HG03460 (cell line): Measurements from ENCODE around the gene OR10T2.
A peak's percentile ranks its signal among the peaks of the same experiment; 100 is the strongest.
"Not testable (repeated sequence)": the region's sequence is repeated elsewhere in the genome, so short reads cannot be mapped to it uniquely, and the experiment has no call there.

ENCODE experiments used
- ATAC-seq: cut with Tn5 transposase; IDR thresholded peaks from one replicate; pipeline ENCODE4 v1.9.1; 2021; ENCODE audit not compliant: unreplicated experiment

Gene OR10T2

GRCh38 chr1:158398818-158399514 is at the start of gene OR10T2:
TSS of gene OR10T2 (minus strand) at chr1:158399466. CDS start at chr1:158399466, 0 bp downstream.
- no peak for ATAC-seq

GRCh38 chr1:158445376-158445775 is 46.1 kb upstream of the OR10T2 start:
- ATAC-seq, result no peak

GRCh38 chr1:158434741-158435140 is 35.5 kb upstream of the OR10T2 start:
- ATAC-seq, result no peak

DNA sequence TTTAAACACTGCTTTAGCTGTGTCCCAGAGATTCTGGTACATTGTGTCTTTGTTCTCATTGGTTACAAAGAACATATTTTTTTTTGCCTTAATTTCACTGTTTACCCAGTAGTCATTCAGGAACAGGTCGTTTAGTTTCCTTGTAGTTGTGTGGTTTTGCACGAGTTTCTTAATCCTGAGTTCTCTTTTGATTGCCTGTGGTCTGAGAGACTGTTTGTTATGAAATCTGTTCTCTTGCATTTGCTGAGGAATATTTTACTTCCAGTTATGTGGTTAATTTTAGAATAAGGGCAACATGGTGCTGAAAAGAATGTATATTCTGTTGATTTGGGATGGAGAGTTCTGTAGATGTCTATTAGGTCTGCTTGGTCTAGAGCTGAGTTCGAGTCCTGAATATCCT is 30.9 kb upstream of the OR10T2 start:
- ATAC-seq, result not testable (repeated sequence)

GRCh38 chr1:158426137-158426536 is 26.9 kb upstream of the OR10T2 start, which contains the start of gene OR10K2:
TSS of gene OR10K2 (minus strand) at chr1:158426237. CDS start at chr1:158420866, 5,371 bp downstream.
- no peak for ATAC-seq

DNA sequence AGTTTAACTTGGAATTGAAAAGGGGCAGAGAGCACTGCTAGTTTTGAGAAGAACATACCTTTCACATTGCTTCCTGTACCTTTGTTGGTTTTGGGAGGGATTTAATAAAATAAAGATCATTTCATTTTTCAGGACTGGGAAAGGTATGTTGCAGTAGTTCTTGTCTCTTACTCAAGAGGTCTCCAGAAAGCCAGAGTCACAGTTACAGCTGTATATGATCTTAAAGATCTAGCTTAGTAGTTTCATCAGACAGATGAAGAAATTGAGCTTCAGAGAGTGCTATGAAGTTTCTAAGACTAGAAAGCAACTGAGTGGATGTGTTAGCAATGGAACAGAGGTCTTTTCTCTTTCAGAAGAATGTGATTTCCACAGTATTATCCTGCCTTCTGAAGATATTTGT is 25.8 kb upstream of the OR10T2 start:
- no peak for ATAC-seq

- no peak for ATAC-seq
Measured at GRCh38 chr1:158422212-158422611, 22.9 kb upstream of the OR10T2 start.

DNA sequence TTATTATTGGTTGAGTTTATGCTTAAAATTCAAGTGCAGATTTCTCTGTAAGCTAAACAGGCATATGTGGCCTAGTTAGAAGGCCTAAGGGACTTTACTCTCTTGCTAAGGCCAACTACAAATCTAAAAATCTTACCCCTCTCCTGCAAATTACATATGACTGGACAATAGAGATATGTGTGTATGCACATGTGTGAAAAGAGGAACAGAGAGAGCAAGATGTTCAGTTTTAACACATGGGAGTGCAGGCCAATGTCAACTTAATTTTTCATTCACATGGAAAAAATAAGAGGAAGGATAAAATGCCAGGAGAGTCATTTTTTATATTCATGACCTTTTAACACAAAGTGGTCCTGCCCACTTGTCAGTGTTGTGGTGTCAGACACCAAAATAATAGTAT is 18.3 kb upstream of the OR10T2 start:
- ATAC-seq, result no peak

DNA sequence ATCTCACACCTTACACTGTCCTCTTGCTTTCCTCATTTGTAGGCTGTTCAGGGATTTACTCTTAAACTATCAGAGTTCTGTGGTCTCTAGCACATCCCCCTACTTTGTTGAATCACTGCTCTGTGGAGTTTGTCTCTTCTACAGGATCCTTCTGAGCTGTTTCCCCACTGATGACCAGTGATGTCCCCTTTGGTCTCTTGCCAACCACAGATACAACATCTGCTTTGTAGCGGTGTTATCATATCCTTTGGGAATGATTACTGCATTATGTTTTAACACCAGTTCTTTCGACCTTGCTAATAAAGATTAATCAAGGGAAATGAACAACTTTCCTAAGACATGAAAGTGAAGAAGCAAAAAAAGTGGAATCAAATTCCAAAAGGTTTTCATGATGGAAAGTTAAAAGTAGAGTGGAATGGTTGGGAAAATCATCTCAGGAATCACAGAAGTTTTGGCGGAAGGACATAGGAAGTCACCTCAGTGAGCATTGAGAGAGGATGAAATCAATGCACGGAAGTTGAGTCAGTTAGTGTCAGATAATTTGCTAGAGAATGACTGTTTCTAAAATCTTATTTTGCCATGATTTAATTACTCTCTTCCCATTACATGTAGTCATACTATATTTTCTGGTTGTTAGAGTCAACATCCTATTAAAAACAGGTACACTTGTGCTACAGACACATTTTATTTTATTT is 15.5 kb upstream of the OR10T2 start:
- ATAC-seq, result no peak

DNA sequence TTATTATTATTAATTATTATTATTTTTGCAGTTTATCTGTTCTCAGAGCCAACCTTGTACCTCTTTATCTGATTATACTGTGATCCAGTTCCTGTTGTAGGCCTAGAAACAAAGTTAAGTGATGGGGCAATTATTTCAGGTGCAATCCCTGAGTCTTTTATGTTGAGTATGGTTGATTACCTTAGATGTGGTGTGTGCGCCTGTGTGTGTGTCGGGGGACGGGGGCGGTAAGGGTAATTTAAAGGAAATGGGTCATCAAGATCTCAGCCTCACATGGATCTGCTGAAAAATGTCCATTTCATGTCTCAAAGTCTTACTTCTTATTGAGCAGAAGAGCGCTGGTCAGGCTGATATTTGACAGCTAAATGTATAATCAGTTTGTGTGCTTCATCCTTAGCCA is 7.8 kb upstream of the OR10T2 start:
- no peak for ATAC-seq

DNA sequence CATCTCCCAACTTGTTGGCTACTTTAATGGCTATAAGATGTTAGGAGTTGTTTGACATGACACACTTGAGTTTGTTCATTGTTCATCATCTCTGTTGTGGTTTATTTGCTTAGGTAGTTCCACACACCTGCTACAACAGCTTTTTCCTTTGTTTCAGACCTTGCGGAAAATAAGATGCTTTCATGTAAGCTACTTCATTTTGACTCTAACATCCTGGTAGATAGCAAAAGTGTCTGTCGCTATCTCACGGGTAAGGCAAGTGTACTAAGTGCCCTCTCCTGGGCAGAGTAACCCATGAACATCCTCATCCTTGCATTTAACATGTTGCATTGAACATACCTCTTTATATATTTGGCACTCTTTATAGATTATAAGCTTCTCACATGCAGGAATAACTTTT is 1.6 kb upstream of the OR10T2 start:
- no peak for ATAC-seq

- ATAC-seq, result no peak
Measured at GRCh38 chr1:158396646-158397045, 2.6 kb downstream of the OR10T2 start.

DNA sequence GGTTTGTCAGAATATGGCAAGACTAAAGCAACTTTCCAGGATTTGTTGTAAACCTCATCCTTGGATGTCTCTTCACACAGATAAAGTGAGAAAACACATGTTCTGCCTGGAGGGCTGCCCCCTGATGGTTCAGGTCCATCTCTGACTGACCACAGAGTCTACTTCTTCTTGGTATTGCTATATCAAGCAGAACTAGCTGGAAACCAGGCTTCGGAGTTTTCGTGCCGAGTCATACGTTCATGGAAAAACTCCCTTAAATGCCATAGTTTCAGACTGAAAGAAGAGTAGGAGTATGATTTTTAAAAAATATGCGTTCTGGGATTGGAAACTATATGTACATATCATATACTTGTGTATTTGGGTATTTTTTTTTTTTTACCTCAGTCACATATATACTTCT is 5.8 kb downstream of the OR10T2 start:
- no peak for ATAC-seq

GRCh38 chr1:158391099-158391498 is 8.2 kb downstream of the OR10T2 start:
- ATAC-seq, result no peak

DNA sequence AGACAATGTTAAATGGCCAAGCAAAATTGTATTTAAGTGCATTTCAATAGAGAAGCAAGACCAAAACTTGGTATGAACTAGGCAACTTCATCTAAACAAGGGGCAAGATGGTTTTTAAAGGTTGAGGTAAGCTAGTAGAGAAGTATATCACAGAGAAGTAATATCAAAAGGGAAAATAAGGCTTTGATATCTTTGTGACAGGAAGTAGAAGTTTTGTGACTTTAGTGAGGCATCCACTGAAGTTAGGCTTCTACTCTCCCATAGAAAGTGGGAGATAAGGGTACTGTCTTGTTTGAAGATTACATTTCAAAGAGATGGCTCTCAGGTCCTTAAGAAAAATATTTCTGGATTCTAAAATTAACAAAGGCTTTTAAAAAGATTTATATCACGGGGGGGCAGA is 8.9 kb downstream of the OR10T2 start:
- no peak for ATAC-seq

DNA sequence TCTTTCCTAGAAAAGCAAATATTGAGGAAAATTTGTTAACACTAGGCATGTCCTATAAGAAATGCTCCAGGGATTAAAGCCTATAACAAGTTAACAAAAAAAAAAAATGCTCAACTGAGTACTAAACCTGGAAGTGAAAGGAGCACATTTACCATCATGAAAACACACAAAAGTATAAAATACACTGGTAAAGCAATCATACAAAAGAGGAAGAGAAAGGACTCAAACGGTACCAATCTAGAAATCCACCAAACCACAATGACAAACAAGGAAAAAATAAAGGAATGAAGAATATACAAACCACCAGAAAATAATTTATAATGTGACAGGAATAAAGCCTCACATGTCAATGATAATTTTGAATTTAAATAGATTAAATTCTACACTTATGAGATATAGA is 24.4 kb downstream of the OR10T2 start:
- no peak for ATAC-seq

DNA sequence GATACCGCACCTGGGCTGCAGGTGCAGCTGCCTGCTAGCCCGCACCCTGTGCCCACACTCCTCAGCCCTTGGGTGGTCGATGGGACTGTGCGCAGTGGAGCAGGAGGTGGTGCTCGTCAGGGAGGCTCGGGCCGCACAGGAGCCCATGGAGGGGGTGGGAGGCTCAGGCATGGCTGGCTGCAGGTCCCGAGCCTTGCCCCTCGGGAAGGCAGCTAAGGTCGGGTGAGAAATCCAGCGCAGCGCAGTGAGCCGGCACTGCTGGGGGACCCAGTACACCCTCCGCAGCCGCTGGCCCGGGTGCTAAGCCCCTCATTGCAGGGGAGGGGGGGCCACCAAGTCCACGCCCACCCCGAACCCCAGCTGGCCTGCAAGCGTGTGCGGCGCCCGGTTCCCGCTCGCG is 25.2 kb downstream of the OR10T2 start:
- ATAC-seq, result not testable (repeated sequence)

- peak; percentile 98 for ATAC-seq
Measured at GRCh38 chr1:158371188-158371953, 27.9 kb downstream of the OR10T2 start.

DNA sequence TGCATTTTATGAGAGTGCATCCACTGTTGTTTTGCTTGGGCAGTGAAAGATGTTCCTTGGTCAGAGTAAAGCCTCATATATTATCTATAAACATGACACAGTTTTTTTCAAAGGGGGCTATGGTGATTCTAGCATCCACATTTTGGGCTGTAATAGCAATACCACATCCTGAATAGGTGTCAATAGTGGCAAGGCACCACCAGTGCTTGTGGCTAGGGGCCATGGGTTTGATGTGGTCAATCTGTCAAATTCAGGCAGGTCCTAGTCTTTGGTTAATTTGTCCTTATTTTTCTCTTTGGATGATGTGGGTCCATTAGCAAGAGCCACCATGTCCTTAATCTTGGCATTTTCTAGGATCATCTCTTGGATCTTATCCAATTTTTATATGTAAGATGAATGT is 32.5 kb downstream of the OR10T2 start:
- no peak for ATAC-seq

GRCh38 chr1:158362941-158363340 is 36.3 kb downstream of the OR10T2 start:
- ATAC-seq, result no peak

- ATAC-seq, result no peak
Measured at GRCh38 chr1:158362482-158362881, 36.8 kb downstream of the OR10T2 start.

DNA sequence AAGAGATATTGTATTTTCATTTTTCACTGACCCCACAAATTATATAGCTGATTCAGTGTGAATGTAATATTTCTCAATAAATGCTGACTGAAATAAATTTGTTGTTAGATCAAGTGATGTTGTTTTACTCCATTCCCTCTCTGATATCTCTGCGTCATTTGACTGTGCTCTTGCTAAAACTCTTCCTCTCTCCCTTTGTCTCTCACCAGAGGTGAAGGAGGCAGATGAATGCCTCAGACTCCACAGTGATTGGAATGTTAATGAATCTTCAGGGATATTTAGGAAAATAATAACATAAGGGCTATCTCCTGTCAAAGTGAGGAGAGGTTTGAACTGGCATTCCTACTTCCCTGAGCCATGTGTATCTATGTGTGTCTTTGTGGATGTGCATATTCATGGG is 41.8 kb downstream of the OR10T2 start:
- ATAC-seq, result no peak
